Measurements from ENCODE around the gene SLC23A3.
A peak's percentile ranks its signal among the peaks of the same experiment; 100 is the strongest.
"Not testable (repeated sequence)": the region's sequence is repeated elsewhere in the genome, so short reads cannot be mapped to it uniquely, and the experiment has no call there.

SLC23A3 gene

GRCh38 chr2:219204425-219205164 lies 34.8 kb upstream of the SLC23A3 start:
- FAIRE-seq, result no peak

GRCh38 chr2:219201331-219201730 lies 31.5 kb upstream of the SLC23A3 start:
- not testable (repeated sequence) for FAIRE-seq

GRCh38 chr2:219200502-219201326 lies 30.9 kb upstream of the SLC23A3 start:
- FAIRE-seq, result not testable (repeated sequence)

- no peak for FAIRE-seq
Observed at GRCh38 chr2:219199470-219200211, 29.8 kb upstream of the SLC23A3 start.

GRCh38 chr2:219198974-219199373 lies 29.1 kb upstream of the SLC23A3 start:
- FAIRE-seq, result no peak

- FAIRE-seq, result no peak
Observed at GRCh38 chr2:219197388-219197787, 27.6 kb upstream of the SLC23A3 start.

- FAIRE-seq, result no peak
Observed at GRCh38 chr2:219186754-219187456, 17.1 kb upstream of the SLC23A3 start.

GRCh38 chr2:219184121-219184520 lies 14.3 kb upstream of the SLC23A3 start:
- no peak for FAIRE-seq

GRCh38 chr2:219183151-219183772 lies 13.4 kb upstream of the SLC23A3 start:
- no peak for FAIRE-seq

GRCh38 chr2:219182331-219183150 lies 12.7 kb upstream of the SLC23A3 start:
- FAIRE-seq, result no peak

GRCh38 chr2:219181531-219181930 lies 11.7 kb upstream of the SLC23A3 start:
- no peak for FAIRE-seq

GRCh38 chr2:219180961-219181360 lies 11.1 kb upstream of the SLC23A3 start:
- FAIRE-seq, result no peak

GRCh38 chr2:219179601-219180465 lies 10.0 kb upstream of the SLC23A3 start:
- FAIRE-seq, result no peak

- no peak for FAIRE-seq
Observed at GRCh38 chr2:219178377-219179175, 8.7 kb upstream of the SLC23A3 start.

- peak; percentile 60 for FAIRE-seq
Observed at GRCh38 chr2:219177552-219178376, 7.9 kb upstream of the SLC23A3 start, which contains the start of gene RETREG2. TSS of gene RETREG2 (plus strand) at chr2:219178275. CDS start at chr2:219178353, 78 bp downstream.

GRCh38 chr2:219176818-219177551 lies 7.2 kb upstream of the SLC23A3 start, which contains the start of gene CNPPD1:
TSS of gene CNPPD1 (minus strand) at chr2:219176925. CDS start at chr2:219176828, 97 bp downstream.
- no peak for FAIRE-seq

All from G401.6 (cell line).